Gastroesophageal sphincter (tissue), 4 donors: ENCODE measurements around the gene CD302. TPM values are rescaled to one million over a fixed set of nuclear protein-coding genes. Genes with fewer than 3 reads are reported as not detected.
"Not testable (repeated sequence)": the region's sequence is repeated elsewhere in the genome, so short reads cannot be mapped to it uniquely, and the experiment has no call there.

Experiments
- ATAC-seq: fragments of 150-250 bp; one replicate; pipeline ENCODE4 v1.9.1; 2016; ENCODE audit warnings: mild to moderate bottlenecking, moderate library complexity
- H3K27ac ChIP-seq, 4 donors: fragments of 200-600 bp; sonication (generic) in 3 of 4; 1 replicate in 3 of 4; 2 replicates in 1 of 4; pipeline ENCODE4 v1.5.1; 2016 to 2019
- H3K27me3 ChIP-seq: fragments of 200-600 bp; sonication (generic); one replicate; pipeline ENCODE4 v1.5.1; 2019
- H3K36me3 ChIP-seq, 2 donors: fragments of 200-600 bp; sonication (generic); one replicate each; pipeline ENCODE4 v1.5.1; 2019; ENCODE audit warnings: control low read depth in 1 of 2
- H3K4me1 ChIP-seq, 3 donors: fragments of 200-600 bp; sonication (generic); 1 replicate in 2 of 3; 2 replicates in 1 of 3; pipeline ENCODE4 v1.5.1; 2016 to 2019; ENCODE audit warnings: control low read depth in 2 of 3
- H3K4me3 ChIP-seq, 2 donors: fragments of 200-600 bp; sonication (generic); one replicate each; pipeline ENCODE4 v1.5.1; 2019; ENCODE audit warnings: mild to moderate bottlenecking in 1 of 2, moderate library complexity in 1 of 2
- H3K9me3 ChIP-seq, 3 donors: fragments of 200-600 bp; sonication (generic); one replicate each; pipeline ENCODE4 v1.5.1; 2017 to 2019; ENCODE audit warnings: control low read depth in 2 of 3
- EP300 ChIP-seq: sonication (generic); formaldehyde crosslinking; IDR thresholded peaks from one replicate; pipeline ENCODE4 v1.6.1; 2017; ENCODE audit warnings: antibody characterized with exemption, mild to moderate bottlenecking
- POLR2A ChIP-seq, 2 donors: fragments of 450-650 bp; IDR thresholded peaks; one replicate each; pipeline ENCODE4 v1.6.1; 2017; ENCODE audit warnings: antibody characterized with exemption in 2 of 2, mild to moderate bottlenecking in 2 of 2, moderate library complexity in 1 of 2
- POLR2AphosphoS5 ChIP-seq: sonication (generic); formaldehyde crosslinking; IDR thresholded peaks from one replicate; pipeline ENCODE4 v1.6.1; 2017; ENCODE audit warnings: antibody characterized with exemption
- WGBS, 2 donors: methylation state at CpG; one replicate each; pipeline ENCODE4 v1.1.5; 2018; ENCODE audit warnings: low coverage in 1 of 2; 5-methylcytosine and 5-hydroxymethylcytosine counted together
- total RNA-seq, 4 donors: library from RNA; depleted of rRNA; stranded (reverse); fragments of >200 nt; gene quantifications; one replicate each; pipeline ENCODE4 v1.1.0, GENCODE V29; 2016
- TF ChIP-seq, protein P1 (sequence below), 4 experiments: fragments of 200-600 bp in 2 of 4; fragments of 450-650 bp in 2 of 4; sonication (generic) in 1 of 4; IDR thresholded peaks; one replicate each; pipeline ENCODE4 v1.5.1; 2017 to 2019; ENCODE audit warnings: antibody characterized with exemption in 4 of 4, mild to moderate bottlenecking in 2 of 4, moderate library complexity in 2 of 4

Gene CD302
- total RNA-seq, 4 donors from 2014 or later, result 19.0 to 60.0 (median 38.5) TPM

DNA sequence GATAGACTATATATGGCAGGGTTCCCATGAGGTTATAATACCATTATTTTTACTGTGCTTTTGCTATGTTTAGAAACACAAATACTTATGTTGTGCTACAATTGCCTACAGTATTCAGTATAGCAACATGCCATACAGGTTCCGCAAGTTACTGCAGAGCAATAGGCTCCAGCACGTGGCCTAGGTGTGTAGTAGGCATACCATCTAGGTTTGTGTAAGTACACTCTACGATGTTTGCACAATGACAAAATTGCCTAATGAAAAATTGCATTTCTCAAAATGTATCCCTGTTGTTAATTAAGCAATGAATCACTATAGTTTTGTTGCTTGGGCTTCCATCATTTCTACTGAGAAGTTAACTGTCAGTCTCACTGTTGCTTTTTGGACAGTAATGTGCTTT is 9.8 kb downstream of the CD302 start:
- ATAC-seq, result no peak
- Histone ChIP-seq H3K27ac (no peak overlapping the region), H3K36me3 (no peaks in the 10 kb centered on the region), H3K9me3 (no peaks in the 10 kb centered on the region), H3K4me1 (peaks cover 0 to 8% (median 0%) of the 10 kb centered on the region in 3 donors), H3K4me3 (no peak overlapping the region), H3K27me3 (no peaks in the 10 kb centered on the region)
- 95 to 100% methylated on average over 3 of the region's 3 CpGs for WGBS, 2 donors
- no peak for TF ChIP-seq POLR2A (IDR thresholded peaks at IDR 0.05)
- TF ChIP-seq POLR2AphosphoS5, result no peak
- TF ChIP-seq EP300, result no peak
- TF ChIP-seq, protein P1, sequence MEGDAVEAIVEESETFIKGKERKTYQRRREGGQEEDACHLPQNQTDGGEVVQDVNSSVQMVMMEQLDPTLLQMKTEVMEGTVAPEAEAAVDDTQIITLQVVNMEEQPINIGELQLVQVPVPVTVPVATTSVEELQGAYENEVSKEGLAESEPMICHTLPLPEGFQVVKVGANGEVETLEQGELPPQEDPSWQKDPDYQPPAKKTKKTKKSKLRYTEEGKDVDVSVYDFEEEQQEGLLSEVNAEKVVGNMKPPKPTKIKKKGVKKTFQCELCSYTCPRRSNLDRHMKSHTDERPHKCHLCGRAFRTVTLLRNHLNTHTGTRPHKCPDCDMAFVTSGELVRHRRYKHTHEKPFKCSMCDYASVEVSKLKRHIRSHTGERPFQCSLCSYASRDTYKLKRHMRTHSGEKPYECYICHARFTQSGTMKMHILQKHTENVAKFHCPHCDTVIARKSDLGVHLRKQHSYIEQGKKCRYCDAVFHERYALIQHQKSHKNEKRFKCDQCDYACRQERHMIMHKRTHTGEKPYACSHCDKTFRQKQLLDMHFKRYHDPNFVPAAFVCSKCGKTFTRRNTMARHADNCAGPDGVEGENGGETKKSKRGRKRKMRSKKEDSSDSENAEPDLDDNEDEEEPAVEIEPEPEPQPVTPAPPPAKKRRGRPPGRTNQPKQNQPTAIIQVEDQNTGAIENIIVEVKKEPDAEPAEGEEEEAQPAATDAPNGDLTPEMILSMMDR (IDR thresholded peaks at IDR 0.05), result no peak

DNA sequence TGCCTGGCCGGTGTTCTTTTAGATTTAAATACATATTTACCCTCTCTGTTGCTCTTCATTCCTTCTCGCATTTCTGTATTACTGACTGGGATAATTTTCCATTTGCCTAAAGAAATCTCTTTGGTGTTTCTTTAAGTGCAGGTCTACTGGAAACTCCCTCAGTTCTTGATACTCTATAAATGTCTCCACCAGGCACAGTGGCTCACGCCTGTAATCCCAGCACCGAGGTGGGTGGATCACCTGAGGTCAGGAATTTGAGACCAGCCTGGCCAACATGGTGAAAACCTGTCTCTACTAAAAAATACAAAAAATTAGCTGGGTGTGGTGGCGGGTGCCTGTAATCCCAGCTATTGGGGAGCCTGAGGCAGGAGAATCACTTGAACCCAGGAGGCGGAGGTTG is 10.4 kb downstream of the CD302 start:
- H3K9me3 ChIP-seq, H3K27ac ChIP-seq, ATAC-seq, H3K27me3 ChIP-seq, H3K36me3 ChIP-seq, H3K4me1 ChIP-seq, H3K4me3 ChIP-seq: not testable (repeated sequence)
- 97 to 98% methylated on average over 6 of the region's 6 CpGs for WGBS, 2 donors

DNA sequence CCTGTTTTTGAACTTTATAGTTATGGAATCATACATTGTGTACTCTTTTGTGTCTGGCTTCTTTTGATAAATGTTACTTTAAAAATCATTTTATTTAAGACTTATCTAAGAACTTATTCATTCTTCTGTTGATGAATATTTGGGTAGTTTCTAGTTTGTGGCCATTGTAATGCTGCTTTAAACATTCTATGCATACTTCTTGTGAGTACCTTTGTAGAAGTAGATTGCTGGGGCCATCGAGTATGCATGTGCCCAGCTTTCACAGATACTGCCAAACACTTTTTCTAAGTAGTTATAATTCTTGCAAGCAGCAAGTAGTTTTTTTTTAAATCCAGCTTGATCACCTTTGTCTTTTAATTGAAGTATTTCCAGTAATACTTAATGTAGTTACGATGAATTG is 11.1 kb downstream of the CD302 start:
- Histone ChIP-seq H3K27me3 (no peaks in the 10 kb centered on the region), H3K9me3 (no peaks in the 10 kb centered on the region), H3K4me1 (peaks cover 0 to 8% (median 0%) of the 10 kb centered on the region in 3 donors), H3K4me3 (no peak overlapping the region), H3K36me3 (no peaks in the 10 kb centered on the region), H3K27ac (no peak overlapping the region)
- TF ChIP-seq POLR2A (IDR thresholded peaks at IDR 0.05) (no peak), POLR2AphosphoS5 (no peak)
- no peak for ATAC-seq
- WGBS, 2 donors, result 72 to 75% methylated on average over 2 of the region's 2 CpGs

DNA sequence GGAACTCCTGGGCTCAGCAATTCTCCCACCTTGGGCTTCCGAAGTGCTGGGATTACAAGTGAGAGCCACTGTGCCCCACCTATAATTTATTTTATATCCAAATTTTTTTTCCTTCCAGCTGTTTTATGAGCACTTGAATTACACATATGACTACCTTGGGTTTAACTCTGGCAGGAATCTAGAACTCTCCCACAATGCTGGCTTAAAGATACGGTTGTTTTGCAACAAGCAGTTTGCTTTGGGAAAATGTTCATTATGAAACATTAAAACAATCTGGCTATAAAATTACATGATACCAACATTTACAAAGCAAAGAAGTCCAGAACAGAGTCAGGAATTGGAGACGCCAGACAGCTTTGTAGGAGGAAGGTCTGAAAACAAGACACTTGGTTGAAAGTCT is 12.8 kb downstream of the CD302 start:
- H3K9me3 ChIP-seq, result no peaks in the 10 kb centered on the region
- H3K4me3 ChIP-seq, result no peak overlapping the region
- 76 to 96% methylated on average over 2 to 3 of the region's 3 CpGs for WGBS, 2 donors
- TF ChIP-seq POLR2A (IDR thresholded peaks at IDR 0.05), result no peak
- TF ChIP-seq, protein P1 (IDR thresholded peaks at IDR 0.05), result no peak
- no peak overlapping the region for H3K27ac ChIP-seq
- H3K27me3 ChIP-seq, result no peaks in the 10 kb centered on the region
- H3K36me3 ChIP-seq, result no peaks in the 10 kb centered on the region
- no peak for ATAC-seq
- H3K4me1 ChIP-seq, result peaks cover 0 to 8% (median 0%) of the 10 kb centered on the region in 3 donors

DNA sequence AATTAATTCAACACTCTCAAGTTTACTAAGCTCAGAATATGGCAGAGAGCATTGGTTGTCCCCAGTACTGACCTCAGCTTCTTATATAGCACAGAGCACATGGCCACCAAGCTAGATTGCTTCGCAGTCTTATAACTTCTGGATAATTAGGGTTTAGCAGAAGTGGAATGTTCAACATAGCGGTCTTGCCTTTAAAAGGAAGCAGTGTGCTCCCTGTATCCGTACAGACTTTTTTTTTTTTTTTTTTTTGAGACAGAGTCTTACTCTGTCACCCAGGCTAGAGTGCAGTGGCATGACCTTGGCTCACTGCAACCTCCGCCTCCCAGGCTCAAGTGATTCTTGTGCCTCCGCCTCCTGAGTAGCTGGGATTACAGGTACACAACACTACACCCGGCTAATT is 13.3 kb downstream of the CD302 start:
- not testable (repeated sequence) for H3K27ac ChIP-seq, ATAC-seq, H3K36me3 ChIP-seq, H3K9me3 ChIP-seq, H3K4me3 ChIP-seq, H3K27me3 ChIP-seq, H3K4me1 ChIP-seq
- 89 to 90% methylated on average over 4 to 6 of the region's 6 CpGs for WGBS, 2 donors

GRCh38 chr2:159783556-159783955 is 14.5 kb downstream of the CD302 start:
- TF ChIP-seq, protein P1 (IDR thresholded peaks at IDR 0.05), result no peak
- H3K4me3 ChIP-seq, result no peak overlapping the region
- no peaks in the 10 kb centered on the region for H3K9me3 ChIP-seq
- no peaks in the 10 kb centered on the region for H3K36me3 ChIP-seq
- no peak overlapping the region for H3K27ac ChIP-seq
- H3K27me3 ChIP-seq, result no peaks in the 10 kb centered on the region
- ATAC-seq, result no peak
- WGBS, 2 donors, result 30 to 40% methylated on average over 1 of the region's 1 CpG
- peaks cover 0 to 8% (median 0%) of the 10 kb centered on the region in 3 donors for H3K4me1 ChIP-seq

DNA sequence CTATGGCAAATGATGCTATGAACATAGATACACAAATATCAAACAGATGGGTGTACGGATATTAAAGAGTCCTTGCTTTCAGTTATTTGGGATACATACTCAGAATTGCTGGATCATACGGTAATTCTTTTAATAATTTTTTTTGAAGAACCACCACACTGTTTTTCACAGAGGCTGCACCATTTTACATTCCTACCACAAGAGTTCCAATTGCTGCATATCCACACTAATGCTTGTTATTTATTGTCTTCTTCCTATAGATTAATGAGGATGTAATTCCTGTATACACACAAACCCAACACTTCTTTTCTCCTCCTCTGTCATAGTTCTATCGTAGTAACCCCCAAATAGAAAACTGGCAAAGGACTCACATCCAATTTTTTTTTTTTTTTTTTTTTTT is 21.7 kb downstream of the CD302 start:
- peaks cover 0 to 27% of the 10 kb centered on the region in 2 donors for H3K36me3 ChIP-seq
- H3K9me3 ChIP-seq, result no peaks in the 10 kb centered on the region
- no peak overlapping the region for H3K4me3 ChIP-seq
- no peaks in the 10 kb centered on the region for H3K27me3 ChIP-seq
- no peak for ATAC-seq
- TF ChIP-seq, protein P1 (IDR thresholded peaks at IDR 0.05), result peak in 1 of 4 experiments; percentile 6
- no peak for TF ChIP-seq EP300
- TF ChIP-seq POLR2AphosphoS5, result no peak
- no peak for TF ChIP-seq POLR2A (IDR thresholded peaks at IDR 0.05)
- WGBS, 2 donors, result 80 to 83% methylated on average over 2 to 3 of the region's 3 CpGs
- H3K4me1 ChIP-seq, result no peaks in the 10 kb centered on the region
- no peak overlapping the region for H3K27ac ChIP-seq
